Measurements from ENCODE around the gene TMEM200B. TPM values are rescaled to one million over a fixed set of nuclear protein-coding genes. Genes with fewer than 3 reads are reported as not detected.
"Not testable (repeated sequence)": the region's sequence is repeated elsewhere in the genome, so short reads cannot be mapped to it uniquely, and the experiment has no call there.

TMEM200B gene
- total RNA-seq, 2 donors from 2014 or later, result 1.7 to 4.8 TPM

- Histone ChIP-seq H3K27ac (no peak overlapping the region), H3K4me3 (no peak overlapping the region), H3K27me3 (no peaks in the 10 kb centered on the region), H3K4me1 (no peaks in the 10 kb centered on the region), H3K9me3 (no peaks in the 10 kb centered on the region), H3K36me3 (no peaks in the 10 kb centered on the region)
- DNase-seq (ENCODE audit: low spot score), result no peak
- TF ChIP-seq CTCF (IDR thresholded peaks at IDR 0.05), result no peak
Observed at GRCh38 chr1:29084196-29084521, 39.5 kb downstream of the TMEM200B start.

GRCh38 chr1:29083317-29084195, 40.1 kb downstream of the TMEM200B start:
- no peak for TF ChIP-seq CTCF (IDR thresholded peaks at IDR 0.05)

GRCh38 chr1:29082519-29082918, 41.2 kb downstream of the TMEM200B start:
- Histone ChIP-seq H3K27ac (no peak overlapping the region), H3K36me3 (no peaks in the 10 kb centered on the region), H3K4me3 (no peak overlapping the region), H3K9me3 (no peaks in the 10 kb centered on the region), H3K27me3 (no peaks in the 10 kb centered on the region), H3K4me1 (no peaks in the 10 kb centered on the region)
- DNase-seq (ENCODE audit: low spot score), result no peak
- no peak for TF ChIP-seq CTCF (IDR thresholded peaks at IDR 0.05)

More at GRCh38 chr1:29083317-29084195, 40.1 kb downstream of the TMEM200B start:
- Histone ChIP-seq H3K4me3 (no peak overlapping the region), H3K4me1 (no peaks in the 10 kb centered on the region), H3K27ac (no peak overlapping the region), H3K27me3 (no peaks in the 10 kb centered on the region), H3K36me3 (no peaks in the 10 kb centered on the region), H3K9me3 (no peaks in the 10 kb centered on the region)
- DNase-seq (ENCODE audit: low spot score), result no peak

GRCh38 chr1:29081201-29081600, 42.5 kb downstream of the TMEM200B start:
- no peaks in the 10 kb centered on the region for H3K4me1 ChIP-seq
- DNase-seq (ENCODE audit: low spot score), result no peak
- TF ChIP-seq CTCF (IDR thresholded peaks at IDR 0.05), result no peak
- H3K27ac ChIP-seq, result no peak overlapping the region
- no peaks in the 10 kb centered on the region for H3K9me3 ChIP-seq
- H3K36me3 ChIP-seq, result no peaks in the 10 kb centered on the region
- no peak overlapping the region for H3K4me3 ChIP-seq
- H3K27me3 ChIP-seq, result no peaks in the 10 kb centered on the region

GRCh38 chr1:29079916-29080629, 43.6 kb downstream of the TMEM200B start:
- not testable (repeated sequence) for H3K9me3 ChIP-seq; H3K36me3 ChIP-seq; H3K4me3 ChIP-seq; DNase-seq (ENCODE audit: low spot score); H3K4me1 ChIP-seq; H3K27ac ChIP-seq; H3K27me3 ChIP-seq

- Histone ChIP-seq H3K4me3 (no peak overlapping the region), H3K27me3 (no peaks in the 10 kb centered on the region), H3K9me3 (no peaks in the 10 kb centered on the region), H3K36me3 (no peaks in the 10 kb centered on the region), H3K4me1 (no peaks in the 10 kb centered on the region), H3K27ac (no peak overlapping the region)
- DNase-seq (ENCODE audit: low spot score), result no peak
- no peak for TF ChIP-seq CTCF (IDR thresholded peaks at IDR 0.05)
Observed at GRCh38 chr1:29077155-29077554, 46.5 kb downstream of the TMEM200B start.

All from right atrium auricular region (tissue), 2 donors.